HCT116 (cell line): Measurements from ENCODE around the gene MOB2.

Source experiments
- ATF3 ChIP-seq: IDR thresholded peaks from 2 replicates; pipeline ENCODE4 v1.6.1; 2012
- CTCF ChIP-seq, 3 experiments: fragments of 200-600 bp in 1 of 3; sonication (generic) in 1 of 3; IDR thresholded peaks in 2 of 3; conservative IDR thresholded peaks in 1 of 3; 2 replicates each; pipeline ENCODE4 v1.5.1; 2012 to 2017; ENCODE audit warnings: low read depth in 2 of 3, low read length in 2 of 3, antibody characterized with exemption in 1 of 3, borderline replicate concordance in 1 of 3, control low read depth in 1 of 3, mild to moderate bottlenecking in 1 of 3, mixed read lengths in 1 of 3, mixed run types in 1 of 3, moderate library complexity in 1 of 3; ENCODE audit not compliant: insufficient read depth in 1 of 3
- ELF1 ChIP-seq: IDR thresholded peaks from 2 replicates; pipeline ENCODE4 v1.6.1; 2012; ENCODE audit warnings: low read depth, borderline replicate concordance
- EZH2phosphoT487 ChIP-seq: fragments of 200-600 bp; IDR thresholded peaks from 2 replicates; pipeline ENCODE4 v1.6.1; 2018; ENCODE audit warnings: antibody characterized with exemption, borderline replicate concordance
- MAX ChIP-seq: IDR thresholded peaks from 2 replicates; pipeline ENCODE4 v1.6.1; 2012
- POLR2A ChIP-seq: IDR thresholded peaks from 2 replicates; pipeline ENCODE4 v1.7.0; 2011; ENCODE audit warnings: borderline replicate concordance; ENCODE audit not compliant: insufficient read depth, insufficient read length; ENCODE audit errors: extremely low read depth
- YY1 ChIP-seq: IDR thresholded peaks from 2 replicates; pipeline ENCODE4 v1.6.1; 2011; ENCODE audit warnings: low read length, low read depth, moderate library complexity, mild to moderate bottlenecking; ENCODE audit not compliant: insufficient replicate concordance; ENCODE audit errors: extremely low read depth

- TF ChIP-seq ATF3 (no peak), CTCF (IDR thresholded peaks at IDR 0.05 in 2 of 3, conservative IDR thresholded peaks at IDR 0.05 in 1 of 3; ENCODE audit: borderline replicate concordance in 1 of 3, insufficient read depth in 1 of 3, low read depth in 2 of 3, low read length in 2 of 3) (no peak), MAX (no peak), ELF1 (no peak), EZH2phosphoT487 (no peak), POLR2A (no peak), YY1 (no peak)
Measured at GRCh38 chr11:1496761-1497095, 10.1 kb upstream of the MOB2 start.
